ENCODE measurements around the gene TALDO1.

DNA sequence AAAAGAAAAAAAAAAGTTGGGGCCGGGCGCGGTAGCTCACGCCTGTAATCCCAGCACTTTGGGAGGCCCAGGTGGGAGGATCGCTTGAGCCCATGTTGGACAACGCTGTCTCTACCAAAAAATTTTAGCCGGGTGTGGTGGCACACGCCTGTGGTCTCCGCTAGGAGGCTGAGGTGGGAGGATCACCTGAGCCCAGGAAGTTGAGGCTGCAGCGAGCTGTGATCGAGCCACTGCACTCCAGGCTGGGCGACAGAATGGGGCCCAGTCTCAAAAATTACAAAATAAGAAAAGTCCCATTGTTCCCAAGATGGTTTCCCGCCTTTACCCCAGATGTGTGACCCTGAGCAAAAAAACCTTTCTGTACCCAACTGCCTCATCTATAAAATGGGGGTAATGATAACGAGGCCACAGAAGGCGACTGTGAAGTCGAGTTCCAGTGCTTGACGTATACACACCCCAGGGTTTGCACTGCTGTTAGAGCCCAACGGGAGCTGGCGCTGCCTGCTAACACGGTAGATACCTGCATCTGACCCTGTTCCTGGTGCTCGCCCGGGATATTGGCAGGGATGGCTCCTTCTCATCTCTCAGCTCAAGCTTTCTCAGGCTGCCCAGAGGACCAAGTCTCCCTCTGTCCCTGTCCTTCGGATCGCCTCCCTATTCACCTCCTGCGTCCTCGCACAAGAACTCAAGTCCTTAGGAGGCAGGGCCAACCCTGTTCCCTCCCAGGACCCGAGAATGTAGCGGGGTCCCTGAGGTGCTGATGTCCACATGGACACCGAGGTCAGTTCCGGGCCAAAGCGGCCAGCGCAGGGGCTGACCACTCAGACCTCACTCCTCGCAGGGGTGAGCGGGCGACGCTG is 61.4 kb downstream of the TALDO1 start:
- TF ChIP-seq POLR2A (IDR thresholded peaks at IDR 0.05) (no peak), POLR2AphosphoS5 (IDR thresholded peaks at IDR 0.05) (no peak)
- TF ChIP-seq, protein P1, sequence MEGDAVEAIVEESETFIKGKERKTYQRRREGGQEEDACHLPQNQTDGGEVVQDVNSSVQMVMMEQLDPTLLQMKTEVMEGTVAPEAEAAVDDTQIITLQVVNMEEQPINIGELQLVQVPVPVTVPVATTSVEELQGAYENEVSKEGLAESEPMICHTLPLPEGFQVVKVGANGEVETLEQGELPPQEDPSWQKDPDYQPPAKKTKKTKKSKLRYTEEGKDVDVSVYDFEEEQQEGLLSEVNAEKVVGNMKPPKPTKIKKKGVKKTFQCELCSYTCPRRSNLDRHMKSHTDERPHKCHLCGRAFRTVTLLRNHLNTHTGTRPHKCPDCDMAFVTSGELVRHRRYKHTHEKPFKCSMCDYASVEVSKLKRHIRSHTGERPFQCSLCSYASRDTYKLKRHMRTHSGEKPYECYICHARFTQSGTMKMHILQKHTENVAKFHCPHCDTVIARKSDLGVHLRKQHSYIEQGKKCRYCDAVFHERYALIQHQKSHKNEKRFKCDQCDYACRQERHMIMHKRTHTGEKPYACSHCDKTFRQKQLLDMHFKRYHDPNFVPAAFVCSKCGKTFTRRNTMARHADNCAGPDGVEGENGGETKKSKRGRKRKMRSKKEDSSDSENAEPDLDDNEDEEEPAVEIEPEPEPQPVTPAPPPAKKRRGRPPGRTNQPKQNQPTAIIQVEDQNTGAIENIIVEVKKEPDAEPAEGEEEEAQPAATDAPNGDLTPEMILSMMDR (IDR thresholded peaks at IDR 0.05 in 8 of 11, conservative IDR thresholded peaks at IDR 0.05 in 3 of 11), result peak in 3 of 11 experiments; percentile 2 to 10 (median 7)

Data from spleen (tissue), 7 donors.